HL-60 (cell line): ENCODE measurements around the gene LIPC.

Experiments used
- CTCF ChIP-seq: IDR thresholded peaks from one replicate; pipeline ENCODE4 v1.5.1; 2011; ENCODE audit warnings: low read length, control low read depth, inconsistent platforms; ENCODE audit not compliant: insufficient read depth
- GABPA ChIP-seq: IDR thresholded peaks from 2 replicates; pipeline ENCODE4 v1.6.1; 2012; ENCODE audit warnings: low read depth
- POLR2AphosphoS5 ChIP-seq: IDR thresholded peaks from 2 replicates; pipeline ENCODE4 v1.6.1; 2012; ENCODE audit warnings: low read depth
- TF ChIP-seq, protein P1 (sequence below): IDR thresholded peaks from 2 replicates; pipeline ENCODE4 v1.6.1; 2012; ENCODE audit warnings: low read depth; ENCODE audit not compliant: insufficient replicate concordance

- TF ChIP-seq CTCF (no peak), POLR2AphosphoS5 (no peak), GABPA (no peak)
- TF ChIP-seq, protein P1, sequence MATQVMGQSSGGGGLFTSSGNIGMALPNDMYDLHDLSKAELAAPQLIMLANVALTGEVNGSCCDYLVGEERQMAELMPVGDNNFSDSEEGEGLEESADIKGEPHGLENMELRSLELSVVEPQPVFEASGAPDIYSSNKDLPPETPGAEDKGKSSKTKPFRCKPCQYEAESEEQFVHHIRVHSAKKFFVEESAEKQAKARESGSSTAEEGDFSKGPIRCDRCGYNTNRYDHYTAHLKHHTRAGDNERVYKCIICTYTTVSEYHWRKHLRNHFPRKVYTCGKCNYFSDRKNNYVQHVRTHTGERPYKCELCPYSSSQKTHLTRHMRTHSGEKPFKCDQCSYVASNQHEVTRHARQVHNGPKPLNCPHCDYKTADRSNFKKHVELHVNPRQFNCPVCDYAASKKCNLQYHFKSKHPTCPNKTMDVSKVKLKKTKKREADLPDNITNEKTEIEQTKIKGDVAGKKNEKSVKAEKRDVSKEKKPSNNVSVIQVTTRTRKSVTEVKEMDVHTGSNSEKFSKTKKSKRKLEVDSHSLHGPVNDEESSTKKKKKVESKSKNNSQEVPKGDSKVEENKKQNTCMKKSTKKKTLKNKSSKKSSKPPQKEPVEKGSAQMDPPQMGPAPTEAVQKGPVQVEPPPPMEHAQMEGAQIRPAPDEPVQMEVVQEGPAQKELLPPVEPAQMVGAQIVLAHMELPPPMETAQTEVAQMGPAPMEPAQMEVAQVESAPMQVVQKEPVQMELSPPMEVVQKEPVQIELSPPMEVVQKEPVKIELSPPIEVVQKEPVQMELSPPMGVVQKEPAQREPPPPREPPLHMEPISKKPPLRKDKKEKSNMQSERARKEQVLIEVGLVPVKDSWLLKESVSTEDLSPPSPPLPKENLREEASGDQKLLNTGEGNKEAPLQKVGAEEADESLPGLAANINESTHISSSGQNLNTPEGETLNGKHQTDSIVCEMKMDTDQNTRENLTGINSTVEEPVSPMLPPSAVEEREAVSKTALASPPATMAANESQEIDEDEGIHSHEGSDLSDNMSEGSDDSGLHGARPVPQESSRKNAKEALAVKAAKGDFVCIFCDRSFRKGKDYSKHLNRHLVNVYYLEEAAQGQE = no peak
Measured at GRCh38 chr15:58549785-58550074, 117.9 kb downstream of the LIPC start.
